PC-3 (cell line): ENCODE results near the gene PDE9A. TPM values are rescaled to one million over a fixed set of nuclear protein-coding genes. Genes with fewer than 3 reads are reported as not detected.

Source experiments
- ATAC-seq: fragments of 200-7000 bp; cut with Tn5 transposase; 2 replicates; pipeline ENCODE4 v1.9.1; 2020; ENCODE audit warnings: mild to moderate bottlenecking, moderate library complexity
- BruUV-seq: library from RNA; stranded (reverse); fragments of 400-500 nt; replicated peaks from 2 replicates; lab custom pipeline; 2021; lab: Mats Ljungman, UMichigan
- CTCF ChIA-PET: fragments of 300-600 bp; sonication (Branson Sonifier 250); formaldehyde crosslinking; loops from one replicate; lab custom pipeline; 2022; ENCODE audit warnings: antibody characterized with exemption; lab: Charles Lee
- POLR2A ChIA-PET: fragments of 300-600 bp; sonication (Branson Sonifier 250); formaldehyde crosslinking; loops from one replicate; lab custom pipeline; 2022; ENCODE audit warnings: antibody characterized with exemption; ENCODE audit not compliant: unreplicated experiment; lab: Charles Lee
- DNase-seq: peaks from one replicate; pipeline ENCODE4 v3.0.0-alpha.2; 2015
- H2AFZ ChIP-seq: fragments of 300-600 bp; sonication (generic); 2 replicates; pipeline ENCODE4 v1.6.0; 2016; ENCODE audit warnings: antibody characterized with exemption, low read length
- H3F3A ChIP-seq: fragments of 300-600 bp; sonication (generic); one replicate; pipeline ENCODE4 v1.6.0; 2017; ENCODE audit warnings: antibody characterized with exemption, low read length, control low read depth, mild to moderate bottlenecking; ENCODE audit not compliant: unreplicated experiment
- H3K27ac ChIP-seq: fragments of 300-600 bp; sonication (generic); 2 replicates; pipeline ENCODE4 v1.5.1; 2016; ENCODE audit warnings: mild to moderate bottlenecking, low read length
- H3K27me3 ChIP-seq: fragments of 300-600 bp; sonication (generic); 2 replicates; pipeline ENCODE4 v1.6.1; 2016; ENCODE audit warnings: low read length, mixed read lengths
- H3K36me3 ChIP-seq: fragments of 300-600 bp; sonication (generic); 2 replicates; pipeline ENCODE4 v1.6.1; 2016; ENCODE audit warnings: low read depth, mixed run types, low read length, mixed read lengths
- H3K4me1 ChIP-seq: fragments of 300-600 bp; sonication (generic); 2 replicates; pipeline ENCODE4 v1.5.1; 2016; ENCODE audit warnings: low read length; ENCODE audit not compliant: insufficient read depth
- H3K4me2 ChIP-seq: fragments of 300-600 bp; sonication (generic); 2 replicates; pipeline ENCODE4 v1.6.0; 2016; ENCODE audit warnings: low read length
- H3K4me3 ChIP-seq: fragments of 300-600 bp; sonication (generic); 2 replicates; pipeline ENCODE4 v1.5.1; 2016; ENCODE audit warnings: mild to moderate bottlenecking, low read length, mixed read lengths
- H3K79me2 ChIP-seq: fragments of 300-600 bp; sonication (generic); 2 replicates; pipeline ENCODE4 v1.6.1; 2017; ENCODE audit warnings: low read length, mixed read lengths
- H3K9ac ChIP-seq: fragments of 300-600 bp; sonication (generic); 2 replicates; pipeline ENCODE4 v1.6.0; 2016; ENCODE audit warnings: mild to moderate bottlenecking, low read length
- H3K9me2 ChIP-seq: fragments of 300-600 bp; sonication (generic); replicated peaks from 2 replicates; pipeline ENCODE4 v1.6.1; 2016; ENCODE audit warnings: mixed run types, low read length, mixed read lengths
- H3K9me3 ChIP-seq: fragments of 300-600 bp; sonication (generic); 2 replicates; pipeline ENCODE4 v1.6.1; 2016; ENCODE audit warnings: low read length, mixed read lengths
- H4K20me1 ChIP-seq: fragments of 300-600 bp; sonication (generic); 2 replicates; pipeline ENCODE4 v1.6.1; 2016; ENCODE audit warnings: low read length, mixed read lengths
- EZH2 ChIP-seq: fragments of 300-600 bp; sonication (generic); IDR thresholded peaks from one replicate; pipeline ENCODE4 v1.6.1; 2017; ENCODE audit warnings: antibody characterized with exemption, mild to moderate bottlenecking, low read length; ENCODE audit not compliant: unreplicated experiment
- EZH2phosphoT487 ChIP-seq: fragments of 300-600 bp; sonication (generic); IDR thresholded peaks from 2 replicates; pipeline ENCODE4 v1.6.1; 2018; ENCODE audit warnings: mild to moderate bottlenecking, antibody characterized with exemption, low read length, borderline replicate concordance
- intact Hi-C: fragments of 100-400 bp; cut with micrococcal nuclease; formaldehyde crosslinking; loops from 2 replicates; pipeline ENCODE4 v1.9.0; 2023
- total RNA-seq: library from RNA; depleted of rRNA; stranded (reverse); fragments of >200 nt; gene quantifications from 2 replicates; pipeline ENCODE4 v1.2.3, GENCODE V29; 2014
- TF ChIP-seq, protein P1 (sequence below): fragments of 300-600 bp; sonication (generic); conservative IDR thresholded peaks from 2 replicates; pipeline ENCODE4 v1.5.1; 2017; ENCODE audit warnings: antibody characterized with exemption, low read depth, mild to moderate bottlenecking, low read length

The PDE9A gene
- total RNA-seq, 1 experiment from 2014 or later = 0.33 TPM

DNA sequence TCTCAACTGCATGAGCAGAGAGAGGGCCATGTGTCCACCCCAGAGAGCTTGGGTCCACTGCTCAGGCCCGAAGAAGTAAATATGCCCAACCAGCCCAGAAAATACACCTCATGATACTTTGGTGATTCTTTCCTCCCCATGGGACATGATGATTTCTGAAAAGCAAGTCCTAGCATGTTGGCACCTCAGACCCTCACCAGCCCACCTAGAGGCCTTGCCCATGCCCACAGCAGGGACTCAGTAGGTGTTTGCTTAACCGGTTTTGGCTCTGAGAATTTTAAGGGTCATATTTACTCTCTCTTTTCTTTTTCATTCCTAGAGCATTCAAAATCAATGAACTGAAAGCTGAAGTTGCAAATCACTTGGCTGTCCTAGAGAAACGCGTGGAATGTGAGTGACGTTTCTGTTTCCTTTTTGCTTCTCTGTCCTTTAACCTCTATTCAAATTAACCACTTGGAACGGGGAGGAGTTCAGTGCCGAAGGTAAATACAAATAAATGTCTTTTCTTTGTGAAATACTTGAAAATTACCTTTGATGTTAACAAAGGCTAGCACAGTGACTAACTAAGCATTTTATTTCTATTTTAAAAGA lies 79.7 kb downstream of the PDE9A start:
- no peak for DNase-seq
- CTCF ChIA-PET = no interaction called here
- Histone ChIP-seq H3F3A (no peaks in the 10 kb centered on the region), H2AFZ (no peak overlapping the region), H3K27me3 (no peaks in the 10 kb centered on the region), H3K4me3 (no peak overlapping the region), H3K27ac (no peak overlapping the region), H4K20me1 (no peaks in the 10 kb centered on the region), H3K9me3 (no peaks in the 10 kb centered on the region), H3K4me2 (no peak overlapping the region), H3K4me1 (peaks cover 24% of the 10 kb centered on the region), H3K9ac (no peak overlapping the region), H3K9me2 (no peaks in the 10 kb centered on the region), H3K79me2 (no peaks in the 10 kb centered on the region), H3K36me3 (no peaks in the 10 kb centered on the region)
- no peak for TF ChIP-seq EZH2
- TF ChIP-seq, protein P1, sequence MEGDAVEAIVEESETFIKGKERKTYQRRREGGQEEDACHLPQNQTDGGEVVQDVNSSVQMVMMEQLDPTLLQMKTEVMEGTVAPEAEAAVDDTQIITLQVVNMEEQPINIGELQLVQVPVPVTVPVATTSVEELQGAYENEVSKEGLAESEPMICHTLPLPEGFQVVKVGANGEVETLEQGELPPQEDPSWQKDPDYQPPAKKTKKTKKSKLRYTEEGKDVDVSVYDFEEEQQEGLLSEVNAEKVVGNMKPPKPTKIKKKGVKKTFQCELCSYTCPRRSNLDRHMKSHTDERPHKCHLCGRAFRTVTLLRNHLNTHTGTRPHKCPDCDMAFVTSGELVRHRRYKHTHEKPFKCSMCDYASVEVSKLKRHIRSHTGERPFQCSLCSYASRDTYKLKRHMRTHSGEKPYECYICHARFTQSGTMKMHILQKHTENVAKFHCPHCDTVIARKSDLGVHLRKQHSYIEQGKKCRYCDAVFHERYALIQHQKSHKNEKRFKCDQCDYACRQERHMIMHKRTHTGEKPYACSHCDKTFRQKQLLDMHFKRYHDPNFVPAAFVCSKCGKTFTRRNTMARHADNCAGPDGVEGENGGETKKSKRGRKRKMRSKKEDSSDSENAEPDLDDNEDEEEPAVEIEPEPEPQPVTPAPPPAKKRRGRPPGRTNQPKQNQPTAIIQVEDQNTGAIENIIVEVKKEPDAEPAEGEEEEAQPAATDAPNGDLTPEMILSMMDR = no peak
- TF ChIP-seq EZH2phosphoT487 = no peak
- ATAC-seq = no peak
- POLR2A ChIA-PET = no interaction called here
- no TSS peak for BruUV-seq
- intact Hi-C loops = no loop called here

DNA sequence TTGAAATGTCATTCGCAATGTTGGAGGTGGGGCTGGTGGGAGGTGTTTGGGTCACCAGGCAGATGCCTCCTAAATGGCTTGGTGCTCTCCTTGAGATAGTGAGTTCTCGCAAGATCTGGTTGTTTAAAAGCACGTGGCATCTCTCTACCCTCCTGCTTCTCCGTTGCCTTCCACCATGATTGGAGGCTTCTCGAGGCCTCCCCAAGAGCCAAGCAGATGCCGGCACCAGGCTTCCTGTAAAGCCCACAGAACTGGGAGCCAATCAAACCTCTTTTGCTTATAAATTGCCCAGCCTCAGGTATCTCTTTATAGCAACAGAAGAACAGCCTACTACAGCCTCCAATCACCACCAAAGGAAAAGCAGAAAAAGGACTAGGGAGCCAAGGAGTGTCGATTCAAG lies 80.5 kb downstream of the PDE9A start:
- H3K9ac ChIP-seq = no peak overlapping the region
- H3F3A ChIP-seq = no peaks in the 10 kb centered on the region
- peaks cover 24% of the 10 kb centered on the region for H3K4me1 ChIP-seq
- no peak overlapping the region for H3K4me3 ChIP-seq
- ChIA-PET POLR2A (no interaction called here), CTCF (no interaction called here)
- TF ChIP-seq, protein P1 = no peak
- TF ChIP-seq EZH2 (no peak), EZH2phosphoT487 (no peak)
- H3K79me2 ChIP-seq = no peaks in the 10 kb centered on the region
- intact Hi-C loops = no loop called here
- peak overlapping the region; percentile 29; the same call in 1 of the 2 replicates for H3K4me2 ChIP-seq
- H3K9me3 ChIP-seq = no peaks in the 10 kb centered on the region
- ATAC-seq (no peak), DNase-seq (no peak)
- H2AFZ ChIP-seq = no peak overlapping the region
- H3K27ac ChIP-seq = peak overlapping the region; percentile 21; the same call in 1 of the 2 replicates
- H3K36me3 ChIP-seq = no peaks in the 10 kb centered on the region
- no TSS peak for BruUV-seq
- H4K20me1 ChIP-seq = no peaks in the 10 kb centered on the region
- no peaks in the 10 kb centered on the region for H3K9me2 ChIP-seq
- no peaks in the 10 kb centered on the region for H3K27me3 ChIP-seq

DNA sequence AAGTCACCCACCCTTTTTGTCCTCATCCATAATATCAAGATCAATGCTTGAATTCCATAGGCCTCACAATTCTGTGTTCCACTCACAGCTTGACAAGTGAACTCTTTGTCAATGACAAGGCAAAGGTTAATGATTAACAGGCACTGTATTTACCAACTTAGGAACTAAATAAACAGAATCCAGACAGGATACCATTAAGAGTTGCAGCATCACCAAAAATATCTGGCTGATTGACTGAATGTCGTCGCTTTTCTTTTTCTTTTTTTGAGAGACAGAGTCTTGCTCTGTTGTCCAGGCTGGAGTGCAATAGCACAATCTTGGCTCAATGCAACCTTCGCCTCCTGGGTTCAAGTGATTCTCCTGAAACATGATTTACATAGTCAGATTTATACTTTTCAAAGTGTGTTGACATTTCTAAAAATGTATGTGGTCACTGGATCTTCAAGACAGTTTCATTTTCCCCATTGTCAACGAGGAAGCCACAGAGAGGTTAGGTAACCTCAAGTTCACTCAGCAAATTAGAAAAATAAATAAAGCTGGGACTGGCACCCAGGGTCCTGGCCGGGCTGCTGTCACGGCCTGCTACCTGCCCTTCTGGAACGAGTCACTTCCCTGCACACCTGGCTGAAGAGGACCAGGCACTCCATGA lies 81.0 kb downstream of the PDE9A start:
- H3K27ac ChIP-seq = peak overlapping the region; percentile 21
- no peaks in the 10 kb centered on the region for H3K9me2 ChIP-seq
- H3K4me1 ChIP-seq = peaks cover 24% of the 10 kb centered on the region
- ATAC-seq (no peak), DNase-seq (peak; percentile 58)
- no peaks in the 10 kb centered on the region for H3K36me3 ChIP-seq
- H3K4me3 ChIP-seq = no peak overlapping the region
- intact Hi-C loops = no loop called here
- TF ChIP-seq EZH2 = no peak
- ChIA-PET CTCF (no interaction called here), POLR2A (no interaction called here)
- H3K9me3 ChIP-seq = no peaks in the 10 kb centered on the region
- no TSS peak for BruUV-seq
- no peaks in the 10 kb centered on the region for H3F3A ChIP-seq
- no peaks in the 10 kb centered on the region for H3K79me2 ChIP-seq
- H3K27me3 ChIP-seq = no peaks in the 10 kb centered on the region
- no peak overlapping the region for H3K9ac ChIP-seq
- no peak overlapping the region for H2AFZ ChIP-seq
- peak overlapping the region; percentile 29; the same call in 1 of the 2 replicates for H3K4me2 ChIP-seq
- no peaks in the 10 kb centered on the region for H4K20me1 ChIP-seq
